Measurements from ENCODE around the gene CHL1.
"Not testable (repeated sequence)": the region's sequence is repeated elsewhere in the genome, so short reads cannot be mapped to it uniquely, and the experiment has no call there.

Gene CHL1

DNA sequence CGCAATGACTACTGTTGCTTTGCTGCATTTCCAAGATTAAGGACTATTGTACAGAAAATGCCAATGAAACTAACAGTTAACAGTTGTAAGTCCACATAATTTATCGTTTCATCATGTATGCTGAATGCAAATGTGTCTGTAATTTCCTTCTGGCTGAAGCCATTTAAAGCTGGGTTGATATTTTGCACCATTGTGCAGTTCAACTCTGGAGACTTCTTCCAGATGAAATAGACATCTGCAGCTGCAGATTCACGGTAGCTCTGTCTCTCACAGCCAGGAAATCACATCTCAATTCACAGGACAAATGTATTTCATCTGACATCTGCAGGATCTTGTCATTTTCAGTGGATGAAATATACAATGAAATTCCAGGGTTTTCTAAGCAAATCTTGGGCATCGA, 145.4 kb downstream of the CHL1 start:
- no peak for DNase-seq (ENCODE audit: low read depth)

GRCh38 chr3:346186-346585, 149.6 kb downstream of the CHL1 start:
- no peak for DNase-seq (ENCODE audit: low read depth)

DNA sequence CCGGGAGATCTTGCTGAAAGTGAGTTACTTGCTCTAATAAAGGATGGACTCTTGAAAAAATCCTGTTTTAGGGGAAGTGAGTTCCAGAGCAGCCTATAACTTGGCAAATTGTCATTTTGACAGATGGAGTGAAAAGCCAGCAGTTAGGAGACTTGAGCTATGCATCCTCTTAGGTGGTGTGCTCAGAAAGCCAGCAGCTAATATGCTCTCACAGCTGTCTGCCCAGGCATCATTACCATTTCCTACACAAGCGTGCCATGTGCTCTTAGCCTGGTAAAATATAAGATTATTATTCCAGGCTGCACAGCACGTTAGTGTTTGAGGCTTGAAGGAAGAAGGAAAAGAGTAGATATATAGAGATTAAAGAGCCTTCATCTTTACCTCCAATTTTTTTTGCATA, 151.0 kb downstream of the CHL1 start:
- no peak for DNase-seq (ENCODE audit: low read depth)

GRCh38 chr3:350871-351371, 154.4 kb downstream of the CHL1 start:
- DNase-seq (ENCODE audit: low read depth): no peak

- no peak for DNase-seq (ENCODE audit: low read depth)
Observed at GRCh38 chr3:352599-352998, 156.0 kb downstream of the CHL1 start.

DNA sequence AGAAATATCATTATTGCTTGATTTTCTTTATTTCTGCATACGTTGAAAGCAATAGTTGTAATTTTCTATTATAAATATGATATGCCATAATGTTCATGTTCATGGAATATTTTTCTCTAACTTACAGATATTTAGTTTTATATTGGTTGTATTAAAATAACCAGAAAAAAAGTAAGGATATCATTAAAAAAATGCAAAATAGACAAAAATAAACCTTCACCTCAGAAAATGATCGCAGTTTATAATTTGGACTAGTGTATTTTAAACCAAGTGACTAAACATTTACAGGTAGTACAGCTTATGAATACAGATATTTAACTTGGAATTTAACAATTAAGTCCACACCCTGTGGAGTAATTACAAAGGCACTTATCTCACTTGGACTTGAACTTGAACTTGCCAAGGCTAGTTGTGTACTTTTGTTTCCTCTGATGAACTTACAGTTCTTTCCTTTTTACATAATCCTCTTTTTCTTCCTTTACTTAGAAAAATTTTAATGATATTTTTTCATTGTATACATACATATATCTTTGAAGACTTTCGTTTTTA, 156.7 kb downstream of the CHL1 start:
- DNase-seq (ENCODE audit: low read depth): no peak

DNA sequence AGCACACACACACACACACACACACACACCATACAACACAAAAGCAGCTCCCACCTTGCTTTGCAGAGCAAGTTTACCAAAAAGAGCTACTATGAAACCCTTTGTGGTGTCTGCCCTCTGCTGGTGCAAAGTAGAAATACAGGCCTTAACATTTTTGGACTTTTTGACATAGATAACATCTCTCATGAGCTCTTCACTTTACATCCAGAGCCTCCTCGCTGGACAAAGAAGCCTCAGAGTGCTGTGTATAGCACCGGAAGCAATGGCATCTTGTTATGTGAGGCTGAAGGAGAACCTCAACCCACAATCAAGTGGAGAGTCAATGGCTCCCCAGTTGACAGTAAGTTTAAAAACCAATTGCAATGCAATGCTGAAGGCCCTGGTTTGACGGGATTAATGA, 157.9 kb downstream of the CHL1 start:
- no peak for DNase-seq (ENCODE audit: low read depth)

DNA sequence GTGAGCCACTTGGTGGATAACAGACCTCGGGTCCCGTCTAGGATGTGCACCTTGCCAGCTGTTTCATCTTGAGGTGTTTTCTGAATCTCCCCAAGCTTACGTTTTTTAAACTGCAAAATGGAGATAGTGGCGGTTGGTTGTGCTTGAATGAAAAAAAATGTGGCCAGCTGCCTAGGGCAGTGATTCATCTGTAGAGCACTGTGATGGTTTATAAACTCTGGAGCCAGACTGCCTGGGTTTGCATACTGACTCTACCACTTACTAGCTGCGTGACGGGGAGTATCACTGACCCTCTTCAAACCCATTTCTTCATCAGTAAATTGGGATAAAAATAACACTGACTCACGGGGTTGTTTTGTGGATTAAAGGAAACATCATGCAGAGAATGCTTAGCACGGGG, 159.1 kb downstream of the CHL1 start:
- DNase-seq (ENCODE audit: low read depth): no peak

GRCh38 chr3:356952-357351, 160.4 kb downstream of the CHL1 start:
- no peak for DNase-seq (ENCODE audit: low read depth)

GRCh38 chr3:359672-360071, 163.1 kb downstream of the CHL1 start:
- DNase-seq (ENCODE audit: low read depth): no peak

GRCh38 chr3:362681-363338, 166.2 kb downstream of the CHL1 start:
- DNase-seq (ENCODE audit: low read depth): no peak

DNA sequence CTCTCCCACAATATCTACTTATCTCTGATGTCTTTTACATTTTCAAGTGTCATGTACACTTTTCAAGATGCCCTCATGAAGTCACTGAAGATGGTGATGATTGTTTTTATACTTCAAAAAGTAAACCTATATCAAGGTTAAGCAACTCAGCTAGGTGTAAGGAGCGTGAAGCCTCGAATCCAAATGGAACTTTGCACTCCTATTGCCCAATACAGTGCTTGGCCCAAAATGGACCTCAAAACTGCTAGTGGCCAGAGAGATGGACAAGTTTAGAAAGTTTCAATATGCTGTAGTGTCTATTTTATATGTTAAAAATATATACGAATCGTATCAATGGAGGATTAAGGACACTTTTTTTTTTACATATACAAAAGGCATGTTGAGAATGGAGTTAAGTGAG, 167.7 kb downstream of the CHL1 start:
- DNase-seq (ENCODE audit: low read depth): no peak

DNA sequence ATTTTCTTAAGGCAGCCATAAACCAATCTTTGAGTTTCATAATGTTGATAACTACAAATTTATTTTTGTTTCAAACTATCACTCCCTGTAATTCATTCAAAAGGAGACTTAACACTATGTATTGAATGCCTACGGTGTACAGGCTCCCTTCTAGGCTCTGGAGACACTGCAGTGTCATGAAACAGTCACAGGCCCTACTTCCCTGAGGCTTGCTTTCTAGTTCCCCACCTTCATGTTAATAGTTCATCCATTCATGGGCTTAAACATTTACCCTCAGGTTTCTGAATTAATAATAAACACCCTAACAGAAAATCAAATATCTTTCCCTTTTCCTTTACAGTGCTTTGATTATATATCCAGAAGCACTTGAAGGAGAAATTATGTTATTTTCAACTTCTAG, 168.7 kb downstream of the CHL1 start:
- no peak for DNase-seq (ENCODE audit: low read depth)

DNA sequence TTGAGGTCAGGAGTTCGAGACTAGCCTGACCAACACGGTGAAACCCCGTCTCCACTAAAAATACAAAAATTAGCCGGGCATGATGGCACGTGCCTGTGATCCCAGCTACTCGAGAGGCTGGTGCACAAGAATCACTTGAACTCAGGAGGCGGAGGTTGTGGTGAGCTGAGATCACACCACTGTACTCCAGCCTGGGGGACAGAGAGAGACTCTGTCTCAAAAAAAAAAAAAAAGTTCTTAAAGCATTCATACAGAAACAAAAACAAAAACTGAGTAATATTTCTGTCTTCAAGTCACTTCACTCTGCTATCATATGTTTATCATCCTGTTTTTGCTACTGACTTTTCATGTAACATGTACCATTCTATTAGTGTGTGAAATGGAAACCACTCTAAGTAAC, 169.7 kb downstream of the CHL1 start:
- not testable (repeated sequence) for DNase-seq (ENCODE audit: low read depth)

DNA sequence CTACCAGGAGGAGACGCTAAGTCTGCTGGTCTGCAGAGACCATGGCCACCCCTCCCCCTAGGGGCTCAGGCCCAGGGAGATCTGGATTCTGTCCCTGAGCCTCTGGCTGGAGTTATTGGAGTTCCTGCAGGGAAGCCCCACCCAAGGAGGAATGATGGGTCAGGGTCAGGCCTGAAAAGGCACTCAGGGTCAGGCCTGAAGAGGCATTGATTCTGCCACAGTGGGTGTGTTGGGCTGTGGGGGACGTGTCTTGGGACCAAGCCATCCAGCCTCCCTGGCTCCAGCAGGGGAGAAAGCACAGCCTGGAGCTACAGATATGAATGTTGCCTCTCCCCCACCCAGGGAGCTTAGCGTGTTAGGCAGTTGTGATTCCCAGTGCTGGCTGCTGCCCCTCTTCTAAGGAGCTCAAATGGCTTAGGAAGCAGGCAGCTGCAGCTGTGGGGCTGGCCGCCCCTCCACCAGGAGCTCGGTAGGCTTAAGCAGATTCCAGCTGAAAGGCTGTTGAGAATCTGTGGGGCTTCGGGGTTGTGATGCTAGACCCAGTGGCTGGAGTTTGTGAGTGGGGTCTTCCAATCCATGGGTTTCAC, 176.7 kb downstream of the CHL1 start:
- DNase-seq (ENCODE audit: low read depth): no peak

DNA sequence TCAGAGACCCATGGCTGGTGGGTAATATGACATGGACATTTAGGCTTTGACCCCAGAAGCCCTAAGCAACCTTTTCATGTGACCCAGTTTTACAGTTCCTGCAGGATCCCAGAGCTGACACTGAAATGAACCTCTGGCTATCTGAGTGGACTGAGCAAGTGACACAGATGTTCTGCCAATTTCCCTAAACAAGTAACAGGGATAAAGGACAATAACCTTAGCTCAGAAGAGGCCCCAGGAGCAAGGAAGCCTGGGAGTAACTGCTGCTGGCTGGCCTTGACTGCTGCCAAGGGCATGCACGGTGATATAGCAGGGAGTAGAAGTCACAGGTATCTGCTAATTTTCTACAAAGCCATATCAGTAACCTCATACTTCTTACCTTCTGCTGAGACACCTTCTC, 177.9 kb downstream of the CHL1 start:
- DNase-seq (ENCODE audit: low read depth): no peak

DNA sequence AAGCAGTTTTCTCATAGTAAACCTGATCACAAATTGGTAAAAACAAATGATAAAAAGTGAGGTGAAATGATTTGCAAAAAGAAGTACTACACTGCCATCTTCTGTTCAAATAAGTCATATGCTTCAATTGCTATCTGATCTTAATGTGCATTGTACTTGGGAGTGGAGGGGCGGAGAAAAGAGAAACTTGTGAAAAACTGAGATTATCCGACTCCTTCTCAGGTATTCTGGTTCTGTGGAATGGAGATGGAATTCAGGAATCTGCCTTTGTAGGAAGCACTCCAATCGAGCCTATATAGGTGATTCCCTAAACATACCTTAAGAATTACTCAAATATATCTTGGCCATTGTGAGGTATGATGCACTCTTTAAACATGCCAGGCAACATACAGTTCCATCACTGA, 180.6 kb downstream of the CHL1 start:
- DNase-seq (ENCODE audit: low read depth): no peak

GRCh38 chr3:380801-381200, 184.2 kb downstream of the CHL1 start:
- DNase-seq (ENCODE audit: low read depth): no peak

- no peak for DNase-seq (ENCODE audit: low read depth)
Observed at GRCh38 chr3:385151-385550, 188.6 kb downstream of the CHL1 start.

DNA sequence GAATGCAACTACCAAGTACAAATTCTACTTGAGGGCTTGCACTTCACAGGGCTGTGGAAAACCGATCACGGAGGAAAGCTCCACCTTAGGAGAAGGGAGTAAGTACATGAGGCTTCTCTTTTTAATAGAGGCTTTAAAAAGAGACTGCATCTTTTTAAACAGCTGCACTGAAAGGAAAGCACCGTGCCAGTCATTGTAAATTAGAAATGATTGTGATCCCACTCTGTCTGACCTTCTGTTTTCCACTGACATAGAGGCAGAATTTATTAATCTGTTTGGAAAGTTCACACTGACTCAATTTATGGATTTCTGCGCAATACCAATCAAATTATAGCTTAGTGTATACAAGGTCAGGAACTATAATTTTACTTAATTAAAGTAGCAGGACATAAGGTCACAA, 198.2 kb downstream of the CHL1 start:
- no peak for DNase-seq (ENCODE audit: low read depth)

- DNase-seq (ENCODE audit: low read depth): no peak
Observed at GRCh38 chr3:396293-396692, 199.7 kb downstream of the CHL1 start.

GRCh38 chr3:399647-400046, 203.1 kb downstream of the CHL1 start:
- DNase-seq (ENCODE audit: low read depth): no peak

DNA sequence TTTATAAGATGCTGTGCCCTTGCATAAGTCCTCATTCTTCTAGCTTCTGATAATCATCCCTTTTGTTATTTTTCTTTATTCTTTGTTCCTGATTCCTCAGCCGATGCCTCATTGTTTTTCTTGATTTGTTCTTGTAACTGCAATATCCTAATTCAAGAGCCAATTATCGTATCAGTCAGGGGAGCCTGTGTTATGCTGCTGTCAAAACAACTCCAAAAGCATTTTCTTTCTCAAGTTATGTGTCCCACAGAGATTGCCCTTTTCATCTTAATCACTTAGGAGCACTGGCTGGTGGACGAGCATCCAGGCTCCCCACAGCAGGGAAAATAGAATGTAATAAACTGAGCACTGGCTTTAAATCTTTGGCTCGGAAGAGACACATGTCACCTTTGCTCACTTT, 207.3 kb downstream of the CHL1 start:
- DNase-seq (ENCODE audit: low read depth): no peak

DNA sequence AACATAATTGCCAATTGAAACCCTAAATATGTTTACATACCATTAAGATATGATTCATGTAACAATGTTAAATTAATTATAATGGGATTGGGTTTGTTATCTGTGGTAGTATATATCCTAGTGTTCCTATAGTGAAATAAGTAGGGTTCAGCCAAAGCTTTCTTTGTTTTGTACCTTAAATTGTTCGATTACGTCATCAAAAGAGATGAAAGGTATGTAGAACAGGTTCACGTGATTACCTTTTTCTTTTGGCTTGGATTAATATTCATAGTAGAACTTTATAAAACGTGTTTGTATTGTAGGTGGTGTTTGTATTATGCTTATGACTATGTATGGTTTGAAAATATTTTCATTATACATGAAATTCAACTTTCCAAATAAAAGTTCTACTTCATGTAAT, 212.4 kb downstream of the CHL1 start:
- no peak for DNase-seq (ENCODE audit: low read depth)

All from activated T-cell treated with anti-CD3 and anti-CD28 coated beads for 48 hours (primary cell).